Vagina (tissue), 2 donors: ENCODE measurements around the gene ARHGAP26. TPM values are rescaled to one million over a fixed set of nuclear protein-coding genes. Genes with fewer than 3 reads are reported as not detected.

ENCODE experiments used
- DNase-seq, 2 donors: peaks; one replicate each; pipeline ENCODE4 v3.0.0-alpha.2; 2017; ENCODE audit errors: extremely low spot score in 2 of 2
- H3K27ac ChIP-seq: fragments of 200-600 bp; sonication (generic); one replicate; pipeline ENCODE4 v1.5.1; 2019
- H3K27me3 ChIP-seq: fragments of 200-600 bp; sonication (generic); one replicate; pipeline ENCODE4 v1.5.1; 2019
- H3K36me3 ChIP-seq, 2 donors: fragments of 200-600 bp; sonication (generic); one replicate each; pipeline ENCODE4 v1.5.1; 2017 to 2019
- H3K4me1 ChIP-seq: fragments of 200-600 bp; sonication (generic); one replicate; pipeline ENCODE4 v1.5.1; 2019
- H3K4me3 ChIP-seq, 2 donors: fragments of 200-600 bp; sonication (generic); 1 replicate in 1 of 2; 2 replicates in 1 of 2; pipeline ENCODE4 v1.5.1; 2016 to 2019
- H3K9me3 ChIP-seq: fragments of 200-600 bp; sonication (generic); one replicate; pipeline ENCODE4 v1.5.1; 2019
- POLR2A ChIP-seq, 2 donors: fragments of 450-650 bp; IDR thresholded peaks; one replicate each; pipeline ENCODE4 v1.6.1; 2017; ENCODE audit warnings: antibody characterized with exemption in 2 of 2, mild to moderate bottlenecking in 2 of 2, moderate library complexity in 2 of 2
- POLR2AphosphoS5 ChIP-seq, 2 donors: sonication (generic); formaldehyde crosslinking; IDR thresholded peaks; one replicate each; pipeline ENCODE4 v1.9.0; 2017; ENCODE audit warnings: antibody characterized with exemption in 2 of 2, mild to moderate bottlenecking in 2 of 2, low read depth in 1 of 2; ENCODE audit not compliant: insufficient read depth in 1 of 2
- intact Hi-C: fragments of 100-400 bp; cut with DNase I; formaldehyde crosslinking; loops from one replicate; pipeline ENCODE4 v1.15.1; 2023
- total RNA-seq: library from RNA; depleted of rRNA; stranded (reverse); fragments of >200 nt; gene quantifications from one replicate; pipeline ENCODE4 v1.2.3, GENCODE V29; 2016
- TF ChIP-seq, protein P1 (sequence below), 3 experiments: fragments of 450-650 bp in 2 of 3; fragments of 200-600 bp in 1 of 3; sonication (generic) in 1 of 3; IDR thresholded peaks; one replicate each; pipeline ENCODE4 v1.5.1; 2017 to 2019; ENCODE audit warnings: antibody characterized with exemption in 3 of 3, mild to moderate bottlenecking in 2 of 3, moderate library complexity in 2 of 3

The ARHGAP26 gene
- total RNA-seq, 1 donor from 2014 or later = 42.5 TPM

DNA sequence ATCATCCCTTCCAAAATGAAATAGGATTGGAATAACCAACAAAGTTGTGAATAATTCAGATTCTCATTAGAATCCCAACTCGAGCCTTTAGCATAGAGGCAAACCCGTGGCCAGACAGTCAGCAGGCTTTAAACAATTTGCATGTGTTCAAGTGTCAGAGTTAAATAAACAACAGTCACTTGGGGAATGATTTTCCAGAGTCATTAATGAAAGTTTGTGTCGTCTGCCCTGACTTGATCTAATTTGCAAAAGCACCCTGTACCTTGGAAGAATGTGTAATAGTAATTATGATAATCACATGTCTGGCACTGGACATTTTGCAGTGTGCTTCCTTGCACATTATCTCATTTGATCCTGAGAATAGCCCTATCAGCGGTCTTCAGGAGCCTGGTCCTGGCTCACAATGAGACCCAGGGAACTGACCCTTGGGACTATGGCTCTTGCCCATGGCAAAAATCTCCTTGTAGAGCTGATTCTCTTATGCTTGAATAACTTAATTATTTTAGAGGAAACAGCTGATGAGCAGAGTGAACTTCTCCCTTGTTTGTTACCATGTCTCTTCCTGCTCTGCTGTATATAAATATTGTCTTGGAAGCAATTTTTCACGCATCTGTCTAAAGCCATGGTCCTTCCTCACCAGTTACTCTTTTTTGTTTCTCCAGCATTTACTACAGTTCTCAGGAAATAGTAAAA lies 360.6 kb downstream of the ARHGAP26 start:
- Histone ChIP-seq H3K4me1 (peaks cover 31% of the 10 kb centered on the region), H3K27ac (no peak overlapping the region), H3K9me3 (no peaks in the 10 kb centered on the region), H3K27me3 (no peaks in the 10 kb centered on the region), H3K36me3 (no peaks in the 10 kb centered on the region), H3K4me3 (no peak overlapping the region)
- DNase-seq = no peak
- intact Hi-C loops = no loop called here
- TF ChIP-seq POLR2A (IDR thresholded peaks at IDR 0.05) = no peak
- TF ChIP-seq POLR2AphosphoS5 (IDR thresholded peaks at IDR 0.05; ENCODE audit: insufficient read depth in 1 of 2, low read depth in 1 of 2) = no peak
- TF ChIP-seq, protein P1, sequence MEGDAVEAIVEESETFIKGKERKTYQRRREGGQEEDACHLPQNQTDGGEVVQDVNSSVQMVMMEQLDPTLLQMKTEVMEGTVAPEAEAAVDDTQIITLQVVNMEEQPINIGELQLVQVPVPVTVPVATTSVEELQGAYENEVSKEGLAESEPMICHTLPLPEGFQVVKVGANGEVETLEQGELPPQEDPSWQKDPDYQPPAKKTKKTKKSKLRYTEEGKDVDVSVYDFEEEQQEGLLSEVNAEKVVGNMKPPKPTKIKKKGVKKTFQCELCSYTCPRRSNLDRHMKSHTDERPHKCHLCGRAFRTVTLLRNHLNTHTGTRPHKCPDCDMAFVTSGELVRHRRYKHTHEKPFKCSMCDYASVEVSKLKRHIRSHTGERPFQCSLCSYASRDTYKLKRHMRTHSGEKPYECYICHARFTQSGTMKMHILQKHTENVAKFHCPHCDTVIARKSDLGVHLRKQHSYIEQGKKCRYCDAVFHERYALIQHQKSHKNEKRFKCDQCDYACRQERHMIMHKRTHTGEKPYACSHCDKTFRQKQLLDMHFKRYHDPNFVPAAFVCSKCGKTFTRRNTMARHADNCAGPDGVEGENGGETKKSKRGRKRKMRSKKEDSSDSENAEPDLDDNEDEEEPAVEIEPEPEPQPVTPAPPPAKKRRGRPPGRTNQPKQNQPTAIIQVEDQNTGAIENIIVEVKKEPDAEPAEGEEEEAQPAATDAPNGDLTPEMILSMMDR (IDR thresholded peaks at IDR 0.05) = no peak

DNA sequence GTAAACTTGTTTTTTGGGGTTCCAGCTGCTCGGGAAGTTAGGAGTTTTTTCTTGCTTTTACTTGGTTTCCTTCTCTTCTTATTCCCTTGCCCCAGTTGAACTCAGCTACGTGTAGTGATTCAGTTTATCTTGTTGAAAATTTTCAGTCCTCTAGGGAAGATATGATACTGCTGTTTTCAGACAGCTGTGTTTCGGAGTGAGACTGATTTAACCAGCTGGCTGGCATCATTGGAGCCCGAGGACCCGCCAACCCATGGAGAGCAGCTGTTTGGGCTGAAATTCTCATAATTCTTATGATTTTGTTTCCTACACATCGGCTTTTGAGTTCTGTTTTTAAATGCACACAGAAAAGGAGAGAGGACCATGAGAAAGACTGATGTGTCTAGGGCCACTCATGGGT lies 361.8 kb downstream of the ARHGAP26 start:
- H3K27ac ChIP-seq = no peak overlapping the region
- intact Hi-C loops = no loop called here

DNA sequence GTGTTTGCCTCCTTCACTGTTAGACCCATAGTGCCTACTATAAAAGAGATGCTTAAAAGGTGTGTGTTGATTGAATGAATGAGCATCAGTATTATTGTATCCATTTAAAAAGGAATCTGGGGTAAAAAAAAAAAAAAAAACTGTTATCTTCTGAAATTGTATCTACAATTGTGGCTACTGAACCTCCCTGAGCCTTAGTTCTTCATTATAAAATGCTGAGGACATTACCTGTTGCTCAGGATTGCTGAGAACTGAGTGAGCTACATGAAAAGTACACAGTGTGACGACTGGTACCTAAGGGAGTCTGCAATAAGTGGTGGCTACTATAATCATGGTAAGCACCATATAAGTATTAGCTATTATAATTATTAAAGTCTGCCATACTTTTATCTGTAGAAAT lies 362.6 kb downstream of the ARHGAP26 start:
- intact Hi-C loops = no loop called here
- H3K27me3 ChIP-seq = no peaks in the 10 kb centered on the region
- H3K4me3 ChIP-seq = no peak overlapping the region
- H3K9me3 ChIP-seq = no peaks in the 10 kb centered on the region
- DNase-seq = no peak
- TF ChIP-seq POLR2AphosphoS5 (IDR thresholded peaks at IDR 0.05; ENCODE audit: insufficient read depth in 1 of 2, low read depth in 1 of 2) = no peak
- TF ChIP-seq, protein P1 (IDR thresholded peaks at IDR 0.05) = no peak
- peaks cover 27% of the 10 kb centered on the region for H3K4me1 ChIP-seq
- H3K36me3 ChIP-seq = no peaks in the 10 kb centered on the region
- no peak overlapping the region for H3K27ac ChIP-seq

More for the DNA sequence above, 361.8 kb downstream of the ARHGAP26 start:
- Histone ChIP-seq H3K27me3 (no peaks in the 10 kb centered on the region), H3K4me3 (no peak overlapping the region), H3K4me1 (peaks cover 27% of the 10 kb centered on the region), H3K9me3 (no peaks in the 10 kb centered on the region), H3K36me3 (no peaks in the 10 kb centered on the region)
- DNase-seq = no peak
- TF ChIP-seq, protein P1 (IDR thresholded peaks at IDR 0.05) = no peak
- no peak for TF ChIP-seq POLR2AphosphoS5 (IDR thresholded peaks at IDR 0.05; ENCODE audit: insufficient read depth in 1 of 2, low read depth in 1 of 2)
- TF ChIP-seq POLR2A (IDR thresholded peaks at IDR 0.05) = no peak

DNA sequence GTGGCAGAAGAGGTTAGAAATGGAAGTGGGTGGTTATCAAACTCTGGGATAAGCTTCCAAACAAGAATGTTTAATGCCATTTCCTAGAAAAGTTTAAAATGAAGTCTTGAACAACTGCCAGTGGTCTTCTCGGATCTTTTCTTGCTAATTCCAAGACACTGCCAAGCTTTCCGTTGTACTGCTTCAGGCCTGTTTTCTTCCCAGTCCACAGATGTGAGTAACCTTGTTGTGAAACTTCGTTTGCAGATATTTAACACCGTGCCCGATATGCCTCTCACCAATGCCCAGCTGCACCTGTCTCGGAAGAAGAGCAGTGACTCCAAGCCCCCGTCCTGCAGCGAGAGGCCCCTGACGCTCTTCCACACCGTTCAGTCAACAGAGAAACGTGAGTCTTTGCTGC lies 363.5 kb downstream of the ARHGAP26 start:
- H3K36me3 ChIP-seq = no peaks in the 10 kb centered on the region
- peaks cover 19% of the 10 kb centered on the region for H3K4me1 ChIP-seq
- H3K4me3 ChIP-seq = no peak overlapping the region
- TF ChIP-seq POLR2A (IDR thresholded peaks at IDR 0.05) = no peak
- TF ChIP-seq POLR2AphosphoS5 (IDR thresholded peaks at IDR 0.05; ENCODE audit: insufficient read depth in 1 of 2, low read depth in 1 of 2) = no peak
- TF ChIP-seq, protein P1 (IDR thresholded peaks at IDR 0.05) = no peak
- H3K27me3 ChIP-seq = no peaks in the 10 kb centered on the region
- no peak overlapping the region for H3K27ac ChIP-seq
- H3K9me3 ChIP-seq = no peaks in the 10 kb centered on the region
- intact Hi-C loops = no loop called here
- no peak for DNase-seq

DNA sequence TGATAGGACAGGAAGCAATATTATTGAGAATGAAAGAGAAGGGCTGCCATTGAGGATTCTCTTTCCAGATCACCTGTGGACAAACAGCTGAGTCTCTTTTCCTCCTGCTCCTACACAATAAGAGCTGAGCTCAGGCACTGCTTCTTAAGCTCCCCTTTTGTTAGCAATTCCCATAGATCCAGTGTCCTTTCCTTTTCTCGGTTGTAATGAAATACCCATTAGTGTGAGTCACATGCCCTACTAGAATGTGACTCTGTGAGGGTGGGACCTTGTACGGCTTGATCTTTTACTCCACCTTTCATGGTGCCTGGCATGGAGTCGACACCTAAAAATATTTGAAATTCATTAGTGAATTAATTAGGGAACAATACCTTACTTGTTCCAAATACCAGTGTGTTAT lies 364.1 kb downstream of the ARHGAP26 start:
- intact Hi-C loops = no loop called here
- Histone ChIP-seq H3K36me3 (no peaks in the 10 kb centered on the region), H3K27me3 (no peaks in the 10 kb centered on the region), H3K27ac (no peak overlapping the region), H3K9me3 (no peaks in the 10 kb centered on the region), H3K4me3 (no peak overlapping the region), H3K4me1 (peaks cover 13% of the 10 kb centered on the region)
- TF ChIP-seq POLR2A (IDR thresholded peaks at IDR 0.05) (no peak), POLR2AphosphoS5 (IDR thresholded peaks at IDR 0.05; ENCODE audit: insufficient read depth in 1 of 2, low read depth in 1 of 2) (no peak)
- TF ChIP-seq, protein P1 (IDR thresholded peaks at IDR 0.05) = no peak
- no peak for DNase-seq
